GM19467 (cell line): Measurements from ENCODE around the gene CD22.

Source experiments
- ATAC-seq: cut with Tn5 transposase; IDR thresholded peaks from one replicate; pipeline ENCODE4 v1.9.1; 2021; ENCODE audit warnings: mild to moderate bottlenecking, moderate library complexity; ENCODE audit not compliant: unreplicated experiment

Gene CD22

GRCh38 chr19:35381318-35381717 is 52.3 kb downstream of the CD22 start:
- ATAC-seq, result no peak

- ATAC-seq, result no peak
Measured at GRCh38 chr19:35381926-35382325, 52.9 kb downstream of the CD22 start.

DNA sequence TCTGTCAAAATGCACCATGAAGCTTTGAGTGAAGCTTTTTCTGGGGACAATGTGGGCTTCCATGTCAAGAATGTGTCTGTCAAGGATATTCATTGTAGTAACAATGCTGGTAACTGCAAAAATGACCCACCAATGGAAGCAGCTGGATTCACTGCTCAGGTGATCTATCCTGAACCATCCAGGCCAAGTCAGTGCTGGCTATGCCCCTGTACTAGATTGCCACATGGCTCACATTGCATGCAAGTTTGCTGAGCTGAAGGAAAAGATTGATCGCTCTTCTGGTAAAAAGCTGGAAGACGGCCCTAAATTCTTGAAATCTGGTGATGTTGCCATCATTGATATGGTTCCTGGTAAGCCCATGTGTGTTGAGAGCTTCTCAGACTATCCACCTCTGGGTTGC is 54.5 kb downstream of the CD22 start:
- ATAC-seq, result no peak

- no peak for ATAC-seq
Measured at GRCh38 chr19:35388277-35389054, 59.5 kb downstream of the CD22 start.

GRCh38 chr19:35389192-35389861 is 60.3 kb downstream of the CD22 start:
- ATAC-seq, result no peak

DNA sequence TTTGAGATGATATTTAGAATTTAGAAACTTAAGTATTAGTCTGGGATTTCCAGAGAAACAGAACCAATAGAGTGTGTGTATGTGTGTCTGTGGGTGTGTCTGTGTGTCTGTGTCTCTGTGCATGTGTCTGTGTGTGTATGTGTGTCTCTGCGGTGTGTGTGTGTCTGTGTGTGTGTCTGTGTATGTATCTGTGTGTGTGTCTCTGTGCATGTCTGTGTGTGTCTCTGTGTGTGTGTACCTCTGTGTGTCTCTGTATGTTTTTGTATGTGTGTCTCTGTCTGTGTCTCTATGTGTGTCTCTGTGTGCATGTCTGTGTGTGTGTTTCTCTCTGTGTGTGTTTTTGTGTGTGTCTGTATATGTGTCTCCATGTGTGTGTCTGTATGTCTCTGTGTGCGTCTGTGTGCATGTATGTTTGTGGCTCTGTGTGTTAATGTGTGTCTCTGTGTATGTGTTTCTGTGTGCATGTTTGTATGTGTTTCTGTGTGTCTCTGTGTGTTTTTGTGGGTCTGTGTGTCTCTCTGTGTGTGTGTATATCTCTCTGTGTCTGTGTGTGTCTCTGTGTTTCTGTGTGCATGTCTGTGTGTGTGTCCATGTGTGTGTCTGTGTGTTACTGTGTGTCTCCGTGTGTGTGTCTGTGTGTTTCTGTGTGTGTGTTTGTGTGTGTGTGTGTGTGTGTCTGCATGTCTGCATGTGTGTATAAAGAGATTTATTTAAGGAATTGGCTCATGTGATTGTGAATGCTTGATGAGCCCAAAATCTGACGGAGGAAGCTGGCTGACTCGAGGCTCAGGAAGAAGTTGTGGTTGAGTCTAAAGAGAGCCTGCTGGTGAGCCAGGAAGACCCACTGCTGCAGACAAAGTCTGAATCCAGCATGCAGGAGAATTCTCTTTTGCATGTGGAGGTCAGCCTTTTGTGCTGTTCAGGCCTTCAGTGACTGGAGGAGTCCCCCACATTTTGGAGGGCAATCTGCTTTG is 64.0 kb downstream of the CD22 start:
- no peak for ATAC-seq

GRCh38 chr19:35395382-35396199 is 66.6 kb downstream of the CD22 start:
- ATAC-seq, result no peak

DNA sequence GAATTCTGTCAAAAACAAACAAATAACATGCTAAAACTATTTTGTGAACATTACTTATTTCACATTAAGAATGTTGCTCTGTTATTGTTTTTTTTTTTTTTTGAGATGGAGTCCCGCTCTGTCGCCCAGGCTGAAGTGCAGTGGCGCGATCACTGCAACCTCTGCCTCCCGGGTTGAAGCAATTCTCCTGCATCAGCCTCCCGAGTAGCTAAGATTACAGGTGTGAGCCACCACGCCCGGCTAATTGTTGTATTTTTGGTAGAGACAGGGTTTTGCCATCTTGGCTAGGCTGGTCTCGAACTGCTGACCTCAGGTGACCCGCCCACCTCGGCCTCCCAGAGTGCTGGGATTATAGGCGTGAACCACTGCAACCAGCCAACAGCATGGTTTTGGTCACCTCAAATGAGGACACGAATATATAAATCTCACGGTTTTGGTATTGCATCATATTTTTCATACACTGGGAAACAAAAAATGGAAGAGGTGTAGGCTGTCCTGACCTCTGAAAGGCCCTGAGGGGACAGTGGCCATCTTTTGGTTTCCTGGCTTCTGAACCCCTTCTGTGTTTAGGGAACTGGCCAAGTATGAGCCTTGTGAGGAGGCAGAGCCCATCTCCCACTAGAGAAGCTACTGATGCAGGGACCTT is 67.4 kb downstream of the CD22 start:
- no peak for ATAC-seq
